Natural killer cell (primary cell): Measurements from ENCODE around the gene TMEM269. TPM values are rescaled to one million over a fixed set of nuclear protein-coding genes. Genes with fewer than 3 reads are reported as not detected.

Source experiments
- ATAC-seq, 3 donors: fragments of 150-1000 bp in 2 of 3; fragments of 200-7000 bp in 1 of 3; cut with Tn5 transposase; 1 replicate in 1 of 3; 2 replicates in 2 of 3; pipeline ENCODE4 v1.10.0; 2021; ENCODE audit warnings: mild to moderate bottlenecking in 2 of 3, moderate library complexity in 2 of 3
- DNase-seq, 2 donors: peaks; one replicate each; pipeline versions ENCODE4 v3.0.0 to v3.0.0-alpha.2; 2013 to 2021; ENCODE audit warnings: mixed read lengths in 1 of 2
- H3K27ac ChIP-seq: one replicate; pipeline ENCODE4 v1.5.1; 2013; ENCODE audit warnings: mild to moderate bottlenecking, low read length
- H3K27me3 ChIP-seq: one replicate; pipeline ENCODE4 v1.6.1; 2013; ENCODE audit warnings: low read length; ENCODE audit not compliant: control insufficient read depth, insufficient read depth
- H3K36me3 ChIP-seq: one replicate; pipeline ENCODE4 v1.6.1; 2013; ENCODE audit warnings: low read length; ENCODE audit not compliant: control insufficient read depth, insufficient read depth
- H3K4me1 ChIP-seq: one replicate; pipeline ENCODE4 v1.6.1; 2013; ENCODE audit warnings: low read length; ENCODE audit not compliant: control insufficient read depth, insufficient read depth
- H3K4me3 ChIP-seq: one replicate; pipeline ENCODE4 v1.5.1; 2013; ENCODE audit warnings: low read length
- H3K9me3 ChIP-seq: one replicate; pipeline ENCODE4 v1.6.1; 2013; ENCODE audit warnings: low read length; ENCODE audit not compliant: control insufficient read depth, insufficient read depth
- H3K27ac Mint-ChIP-seq, 2 donors: one replicate each; pipeline ENCODE4 v1.8.0; 2022; ENCODE audit warnings: mild to moderate bottlenecking in 2 of 2, mixed read lengths in 2 of 2, moderate library complexity in 1 of 2
- H3K27me3 Mint-ChIP-seq, 2 donors: one replicate each; pipeline ENCODE4 v1.8.0; 2022; ENCODE audit warnings: low read depth in 2 of 2, mixed read lengths in 2 of 2
- H3K36me3 Mint-ChIP-seq: one replicate; pipeline ENCODE4 v1.8.0; 2022; ENCODE audit warnings: mixed read lengths
- H3K4me1 Mint-ChIP-seq, 2 donors: one replicate each; pipeline ENCODE4 v1.8.0; 2022; ENCODE audit warnings: mixed read lengths in 2 of 2
- H3K4me3 Mint-ChIP-seq: one replicate; pipeline ENCODE4 v1.8.0; 2022; ENCODE audit warnings: mild to moderate bottlenecking, moderate library complexity, mixed read lengths
- H3K9me3 Mint-ChIP-seq, 2 donors: one replicate each; pipeline ENCODE4 v1.8.0; 2022; ENCODE audit warnings: mixed read lengths in 2 of 2
- CTCF ChIP-seq: fragments of 200-600 bp; IDR thresholded peaks from one replicate; pipeline ENCODE4 v1.8.0; 2022; ENCODE audit warnings: antibody characterized with exemption
- WGBS: methylation state at CpG from one replicate; pipeline ENCODE4 v1.1.7; 2013; ENCODE audit warnings: missing lambda C conversion rate; ENCODE audit not compliant: insufficient coverage; 5-methylcytosine and 5-hydroxymethylcytosine counted together
- intact Hi-C: fragments of 100-400 bp; cut with micrococcal nuclease; formaldehyde crosslinking; loops from one replicate; pipeline ENCODE4 v1.14.2; 2022
- total RNA-seq, 4 donors: library from RNA; stranded (reverse); fragments of 120-200 nt in 1 of 4; gene quantifications; one replicate each; pipeline versions ENCODE4 v1.2.3 to v1.2.4, GENCODE V29; 2013 to 2022

The TMEM269 gene
- total RNA-seq, 3 donors from 2014 or later (not counting 1 experiment from before 2014, with no cell fraction given) = 0.18 to 1.4 (median 0.33) TPM

GRCh38 chr1:42832641-42833240 is 48.0 kb downstream of the TMEM269 start:
- H3K4me1 Mint-ChIP-seq = no peaks in the 10 kb centered on the region
- no peak overlapping the region for H3K27ac Mint-ChIP-seq
- no peaks in the 10 kb centered on the region for H3K27me3 ChIP-seq
- H3K9me3 Mint-ChIP-seq = no peaks in the 10 kb centered on the region
- H3K9me3 ChIP-seq = no peaks in the 10 kb centered on the region
- intact Hi-C loops = no loop called here
- H3K36me3 Mint-ChIP-seq = no peaks in the 10 kb centered on the region
- H3K4me1 ChIP-seq = no peaks in the 10 kb centered on the region
- H3K36me3 ChIP-seq = no peaks in the 10 kb centered on the region
- DNase-seq (no peak), ATAC-seq (no peak)
- no peak overlapping the region for H3K4me3 ChIP-seq
- H3K27ac ChIP-seq = no peak overlapping the region
- H3K4me3 Mint-ChIP-seq = no peak overlapping the region
- no peaks in the 10 kb centered on the region for H3K27me3 Mint-ChIP-seq
- 94% methylated on average over 2 of the region's 3 CpGs for whole genome bisulfite sequencing
- no peak for TF ChIP-seq CTCF

- ATAC-seq = no peak
- no peak overlapping the region for H3K4me3 Mint-ChIP-seq
- H3K27me3 Mint-ChIP-seq = no peaks in the 10 kb centered on the region
- H3K27me3 ChIP-seq = no peaks in the 10 kb centered on the region
- no peaks in the 10 kb centered on the region for H3K36me3 Mint-ChIP-seq
- no peak for DNase-seq
- no peak overlapping the region for H3K27ac Mint-ChIP-seq
- no peaks in the 10 kb centered on the region for H3K36me3 ChIP-seq
- H3K9me3 ChIP-seq = no peaks in the 10 kb centered on the region
- no peaks in the 10 kb centered on the region for H3K4me1 ChIP-seq
- H3K4me3 ChIP-seq = no peak overlapping the region
- 82% methylated on average over 4 of the region's 4 CpGs for WGBS
- H3K27ac ChIP-seq = no peak overlapping the region
- no peaks in the 10 kb centered on the region for H3K4me1 Mint-ChIP-seq
- no peak for TF ChIP-seq CTCF
- no peaks in the 10 kb centered on the region for H3K9me3 Mint-ChIP-seq
- intact Hi-C loops = no loop called here
Observed at GRCh38 chr1:42833981-42834380, 49.2 kb downstream of the TMEM269 start.

GRCh38 chr1:42834803-42835202 is 50.0 kb downstream of the TMEM269 start:
- no peaks in the 10 kb centered on the region for H3K9me3 ChIP-seq
- H3K27me3 Mint-ChIP-seq = no peaks in the 10 kb centered on the region
- intact Hi-C loops = no loop called here
- H3K4me1 Mint-ChIP-seq = no peaks in the 10 kb centered on the region
- H3K36me3 Mint-ChIP-seq = no peaks in the 10 kb centered on the region
- H3K27ac ChIP-seq = no peak overlapping the region
- H3K36me3 ChIP-seq = no peaks in the 10 kb centered on the region
- H3K9me3 Mint-ChIP-seq = no peaks in the 10 kb centered on the region
- no peak overlapping the region for H3K4me3 Mint-ChIP-seq
- DNase-seq (no peak), ATAC-seq (no peak)
- no peak overlapping the region for H3K27ac Mint-ChIP-seq
- 94% methylated on average over 5 of the region's 5 CpGs for WGBS
- H3K27me3 ChIP-seq = no peaks in the 10 kb centered on the region
- H3K4me1 ChIP-seq = no peaks in the 10 kb centered on the region
- H3K4me3 ChIP-seq = no peak overlapping the region
- no peak for TF ChIP-seq CTCF

- no peaks in the 10 kb centered on the region for H3K36me3 Mint-ChIP-seq
- no peaks in the 10 kb centered on the region for H3K9me3 ChIP-seq
- no peak overlapping the region for H3K27ac ChIP-seq
- H3K4me1 Mint-ChIP-seq = no peaks in the 10 kb centered on the region
- no peaks in the 10 kb centered on the region for H3K27me3 Mint-ChIP-seq
- DNase-seq = no peak
- H3K4me1 ChIP-seq = no peaks in the 10 kb centered on the region
- no peak overlapping the region for H3K4me3 ChIP-seq
- no peak for ATAC-seq
- no peaks in the 10 kb centered on the region for H3K27me3 ChIP-seq
- 84% methylated on average over 1 of the region's 2 CpGs for WGBS
- no peak for TF ChIP-seq CTCF
- no peaks in the 10 kb centered on the region for H3K36me3 ChIP-seq
- no peaks in the 10 kb centered on the region for H3K9me3 Mint-ChIP-seq
- intact Hi-C loops = no loop called here
- H3K27ac Mint-ChIP-seq = no peak overlapping the region
- no peak overlapping the region for H3K4me3 Mint-ChIP-seq
Observed at GRCh38 chr1:42835422-42835821, 50.6 kb downstream of the TMEM269 start.
